Measurements from ENCODE around the gene APOF. TPM values are rescaled to one million over a fixed set of nuclear protein-coding genes. Genes with fewer than 3 reads are reported as not detected.

Gene APOF
- total and polyA plus RNA-seq, 9 of the 15 experiments (the other 6 are each of a cell fraction or from before 2014, with no cell fraction given) = 0.09 to 0.15 (median 0.12) TPM; not detected in 5

- Histone ChIP-seq H3K4me1 (replicated peaks in 1 of 2; ENCODE audit: control insufficient read depth in 2 of 2, insufficient read depth in 2 of 2, low read length in 2 of 2) (peaks cover 20 to 50% of the 10 kb centered on the region in 2 experiments), H3K4me2 (ENCODE audit: insufficient read depth, low read length) (peak overlapping the region; percentile 57), H3K9me3 (replicated peaks; ENCODE audit: control insufficient read depth, insufficient read depth, low read depth, low read length) (no peaks in the 10 kb centered on the region), H3K79me2 (ENCODE audit: control insufficient read depth, insufficient read depth, low read length) (peaks cover 20% of the 10 kb centered on the region), H4K20me1 (replicated peaks; ENCODE audit: control insufficient read depth, insufficient read depth, low read length) (no peaks in the 10 kb centered on the region), H3K9ac (ENCODE audit: insufficient read depth in 1 of 2, low read depth in 2 of 2, low read length in 2 of 2) (peak overlapping the region; percentile 69 to 80; a peak in 3 of 4 replicates), H3K36me3 (ENCODE audit: control insufficient read depth, insufficient read depth, low read length) (peaks cover 16% of the 10 kb centered on the region; the same call in 2 of the 3 replicates), H3K27me3 (ENCODE audit: control insufficient read depth in 2 of 2, insufficient read depth in 2 of 2, low read length in 2 of 2) (no peaks in the 10 kb centered on the region), H3K4me3 (peak overlapping the region; percentile 25; the same call in 1 of the 2 replicates), H3K27ac (ENCODE audit: extremely low read depth, low read depth, low read length) (peak overlapping the region; percentile 84), H2AFZ (ENCODE audit: low read depth, low read length) (peak overlapping the region; percentile 88; the same call in 1 of the 2 replicates), H3K9me1 (ENCODE audit: control insufficient read depth, insufficient read depth, low read length) (peaks cover 3% of the 10 kb centered on the region)
- ATAC-seq = peak; percentile 2
- in situ Hi-C loops (cut with MboI) (no loop called here), intact Hi-C loops (cut with micrococcal nuclease) (no loop called here)
- DNase-seq (ENCODE audit: extremely low read depth in 1 of 4, low spot score in 3 of 4) = peak in 1 of 4 experiments; percentile 27
- FAIRE-seq = no peak
- WGBS (ENCODE audit: insufficient coverage, low coverage, missing lambda C conversion rate) = 32% methylated on average over 8 of the region's 8 CpGs
- POLR2A ChIA-PET = interaction anchor here (0.6 to 19.0 kb wide), 7 partner anchors 12 to 101 kb away, joined by 3 to 274 read pairs (median 4); partner anchors contain the start of genes APOF, CNPY2, COQ10A and STAT2
- BruUV-seq (replicated peaks) = no TSS peak
- CTCF ChIA-PET (ENCODE audit: low intra/inter-chr PET ratio) = no interaction called here
- TF ChIP-seq, protein P1, sequence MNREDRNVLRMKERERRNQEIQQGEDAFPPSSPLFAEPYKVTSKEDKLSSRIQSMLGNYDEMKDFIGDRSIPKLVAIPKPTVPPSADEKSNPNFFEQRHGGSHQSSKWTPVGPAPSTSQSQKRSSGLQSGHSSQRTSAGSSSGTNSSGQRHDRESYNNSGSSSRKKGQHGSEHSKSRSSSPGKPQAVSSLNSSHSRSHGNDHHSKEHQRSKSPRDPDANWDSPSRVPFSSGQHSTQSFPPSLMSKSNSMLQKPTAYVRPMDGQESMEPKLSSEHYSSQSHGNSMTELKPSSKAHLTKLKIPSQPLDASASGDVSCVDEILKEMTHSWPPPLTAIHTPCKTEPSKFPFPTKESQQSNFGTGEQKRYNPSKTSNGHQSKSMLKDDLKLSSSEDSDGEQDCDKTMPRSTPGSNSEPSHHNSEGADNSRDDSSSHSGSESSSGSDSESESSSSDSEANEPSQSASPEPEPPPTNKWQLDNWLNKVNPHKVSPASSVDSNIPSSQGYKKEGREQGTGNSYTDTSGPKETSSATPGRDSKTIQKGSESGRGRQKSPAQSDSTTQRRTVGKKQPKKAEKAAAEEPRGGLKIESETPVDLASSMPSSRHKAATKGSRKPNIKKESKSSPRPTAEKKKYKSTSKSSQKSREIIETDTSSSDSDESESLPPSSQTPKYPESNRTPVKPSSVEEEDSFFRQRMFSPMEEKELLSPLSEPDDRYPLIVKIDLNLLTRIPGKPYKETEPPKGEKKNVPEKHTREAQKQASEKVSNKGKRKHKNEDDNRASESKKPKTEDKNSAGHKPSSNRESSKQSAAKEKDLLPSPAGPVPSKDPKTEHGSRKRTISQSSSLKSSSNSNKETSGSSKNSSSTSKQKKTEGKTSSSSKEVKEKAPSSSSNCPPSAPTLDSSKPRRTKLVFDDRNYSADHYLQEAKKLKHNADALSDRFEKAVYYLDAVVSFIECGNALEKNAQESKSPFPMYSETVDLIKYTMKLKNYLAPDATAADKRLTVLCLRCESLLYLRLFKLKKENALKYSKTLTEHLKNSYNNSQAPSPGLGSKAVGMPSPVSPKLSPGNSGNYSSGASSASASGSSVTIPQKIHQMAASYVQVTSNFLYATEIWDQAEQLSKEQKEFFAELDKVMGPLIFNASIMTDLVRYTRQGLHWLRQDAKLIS (CRISPR knock-in tag; IDR thresholded peaks at IDR 0.05) = 0 out of 2 replicates have a peak, but pooled peaks have one; percentile 48
- no peak for TF ChIP-seq CBX5 (IDR thresholded peaks at IDR 0.05; ENCODE audit: borderline replicate concordance, low read depth)
- TF ChIP-seq ZSCAN32 (CRISPR knock-in tag; IDR thresholded peaks at IDR 0.05) = peak; percentile 79
- TF ChIP-seq TBP (optimal IDR thresholded peaks at IDR 0.05; ENCODE audit: low read depth, low read length) = no peak
- no peak for TF ChIP-seq HDAC6 (IDR thresholded peaks at IDR 0.05; ENCODE audit: low read depth, low read length)
- no peak for TF ChIP-seq TAF9B (IDR thresholded peaks at IDR 0.05; ENCODE audit: partially characterized antibody)
- peak; percentile 77; the same call in 1 of the 2 replicates for TF ChIP-seq HDAC8 (tag; IDR thresholded peaks at IDR 0.05)
- TF ChIP-seq KLF1 (tag; IDR thresholded peaks at IDR 0.05) = 0 out of 2 replicates have a peak, but pooled peaks have one; percentile 8
- no peak for TF ChIP-seq TSHZ1 (CRISPR knock-in tag; IDR thresholded peaks at IDR 0.05)
- no peak for TF ChIP-seq SIRT6 (IDR thresholded peaks at IDR 0.05; ENCODE audit: low read depth, low read length)
- TF ChIP-seq, protein P2, sequence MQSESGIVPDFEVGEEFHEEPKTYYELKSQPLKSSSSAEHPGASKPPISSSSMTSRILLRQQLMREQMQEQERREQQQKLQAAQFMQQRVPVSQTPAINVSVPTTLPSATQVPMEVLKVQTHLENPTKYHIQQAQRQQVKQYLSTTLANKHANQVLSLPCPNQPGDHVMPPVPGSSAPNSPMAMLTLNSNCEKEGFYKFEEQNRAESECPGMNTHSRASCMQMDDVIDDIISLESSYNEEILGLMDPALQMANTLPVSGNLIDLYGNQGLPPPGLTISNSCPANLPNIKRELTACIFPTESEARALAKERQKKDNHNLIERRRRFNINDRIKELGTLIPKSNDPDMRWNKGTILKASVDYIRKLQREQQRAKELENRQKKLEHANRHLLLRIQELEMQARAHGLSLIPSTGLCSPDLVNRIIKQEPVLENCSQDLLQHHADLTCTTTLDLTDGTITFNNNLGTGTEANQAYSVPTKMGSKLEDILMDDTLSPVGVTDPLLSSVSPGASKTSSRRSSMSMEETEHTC (IDR thresholded peaks at IDR 0.05) = no peak
- no peak for TF ChIP-seq XRCC4 (IDR thresholded peaks at IDR 0.05; ENCODE audit: extremely low read depth, insufficient read depth, insufficient read length)
- TF ChIP-seq BRD9 (IDR thresholded peaks at IDR 0.05; ENCODE audit: low read depth, partially characterized antibody) = peak; percentile 30
These were observed 24.9 kb downstream of the APOF start for GRCh38 chr12:56337753-56338251.

Measured in K562 (cell line).